Parathyroid adenoma (tissue), 2 donors: ENCODE measurements around the gene CDKL5.

Source experiments
- H2AFZ ChIP-seq: fragments of 300-600 bp; sonication (generic); one replicate; pipeline ENCODE4 v1.7.0; 2017; ENCODE audit warnings: antibody characterized with exemption, mild to moderate bottlenecking
- H3K27ac ChIP-seq: fragments of 300-600 bp; sonication (generic); one replicate; pipeline ENCODE4 v1.7.0; 2017
- H3K27me3 ChIP-seq: fragments of 300-600 bp; sonication (generic); one replicate; pipeline ENCODE4 v1.7.0; 2017; ENCODE audit warnings: low read length; ENCODE audit not compliant: control insufficient read depth, insufficient read depth
- H3K36me3 ChIP-seq: fragments of 300-600 bp; sonication (generic); one replicate; pipeline ENCODE4 v1.7.0; 2017; ENCODE audit warnings: low read length; ENCODE audit not compliant: control insufficient read depth, insufficient read depth
- H3K4me1 ChIP-seq: fragments of 300-600 bp; sonication (generic); one replicate; pipeline ENCODE4 v1.7.0; 2017; ENCODE audit warnings: control low read depth
- H3K4me2 ChIP-seq: fragments of 300-600 bp; sonication (generic); one replicate; pipeline ENCODE4 v1.7.0; 2017; ENCODE audit warnings: low read length
- H3K4me3 ChIP-seq: fragments of 300-600 bp; sonication (generic); one replicate; pipeline ENCODE4 v1.7.0; 2017; ENCODE audit warnings: low read depth, low read length
- H3K79me2 ChIP-seq: fragments of 300-600 bp; sonication (generic); one replicate; pipeline ENCODE4 v1.7.0; 2017; ENCODE audit warnings: control low read depth
- H3K9ac ChIP-seq: fragments of 300-600 bp; sonication (generic); one replicate; pipeline ENCODE4 v1.7.0; 2017; ENCODE audit warnings: mild to moderate bottlenecking
- H3K9me3 ChIP-seq: fragments of 300-600 bp; sonication (generic); one replicate; pipeline ENCODE4 v1.7.0; 2017; ENCODE audit warnings: low read length; ENCODE audit not compliant: control insufficient read depth
- TF ChIP-seq, protein P1 (sequence below): fragments of 300-600 bp; sonication (generic); IDR thresholded peaks from one replicate; pipeline ENCODE4 v1.7.0; 2017; ENCODE audit warnings: antibody characterized with exemption, mild to moderate bottlenecking
- donor health status: primary hyperparathyroidism.

Gene CDKL5

DNA sequence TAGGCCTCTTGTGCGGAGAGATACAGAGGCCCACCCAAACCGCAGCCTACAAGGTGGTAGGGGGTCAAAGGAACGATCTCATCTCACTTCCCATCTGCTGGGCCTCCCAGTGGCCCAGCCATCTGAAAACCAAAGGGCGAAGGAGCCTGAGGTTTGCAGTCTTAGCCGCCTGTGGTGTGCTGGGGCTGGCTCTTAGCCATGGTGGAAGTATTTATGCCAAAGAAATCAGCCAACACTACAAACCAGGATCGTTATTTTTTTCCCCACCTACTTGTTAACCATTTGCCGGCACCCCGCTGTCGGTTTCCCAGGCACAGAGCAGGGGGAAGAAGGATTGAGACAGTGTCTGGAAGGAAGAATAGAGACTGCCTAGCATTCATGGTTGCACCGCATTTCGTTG lies 30.9 kb upstream of the CDKL5 start:
- Histone ChIP-seq H3K4me1 (no peaks in the 10 kb centered on the region), H3K9ac (no peak overlapping the region), H3K4me3 (no peak overlapping the region), H3K9me3 (no peaks in the 10 kb centered on the region), H3K4me2 (no peak overlapping the region), H3K27ac (no peak overlapping the region), H2AFZ (no peak overlapping the region), H3K79me2 (no peaks in the 10 kb centered on the region), H3K27me3 (no peaks in the 10 kb centered on the region), H3K36me3 (no peaks in the 10 kb centered on the region)
- TF ChIP-seq, protein P1, sequence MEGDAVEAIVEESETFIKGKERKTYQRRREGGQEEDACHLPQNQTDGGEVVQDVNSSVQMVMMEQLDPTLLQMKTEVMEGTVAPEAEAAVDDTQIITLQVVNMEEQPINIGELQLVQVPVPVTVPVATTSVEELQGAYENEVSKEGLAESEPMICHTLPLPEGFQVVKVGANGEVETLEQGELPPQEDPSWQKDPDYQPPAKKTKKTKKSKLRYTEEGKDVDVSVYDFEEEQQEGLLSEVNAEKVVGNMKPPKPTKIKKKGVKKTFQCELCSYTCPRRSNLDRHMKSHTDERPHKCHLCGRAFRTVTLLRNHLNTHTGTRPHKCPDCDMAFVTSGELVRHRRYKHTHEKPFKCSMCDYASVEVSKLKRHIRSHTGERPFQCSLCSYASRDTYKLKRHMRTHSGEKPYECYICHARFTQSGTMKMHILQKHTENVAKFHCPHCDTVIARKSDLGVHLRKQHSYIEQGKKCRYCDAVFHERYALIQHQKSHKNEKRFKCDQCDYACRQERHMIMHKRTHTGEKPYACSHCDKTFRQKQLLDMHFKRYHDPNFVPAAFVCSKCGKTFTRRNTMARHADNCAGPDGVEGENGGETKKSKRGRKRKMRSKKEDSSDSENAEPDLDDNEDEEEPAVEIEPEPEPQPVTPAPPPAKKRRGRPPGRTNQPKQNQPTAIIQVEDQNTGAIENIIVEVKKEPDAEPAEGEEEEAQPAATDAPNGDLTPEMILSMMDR: no peak

- Histone ChIP-seq H3K4me3 (no peak overlapping the region), H3K9me3 (no peaks in the 10 kb centered on the region), H3K4me2 (no peak overlapping the region), H3K9ac (no peak overlapping the region), H2AFZ (no peak overlapping the region), H3K27me3 (no peaks in the 10 kb centered on the region), H3K27ac (no peak overlapping the region), H3K79me2 (no peaks in the 10 kb centered on the region), H3K36me3 (no peaks in the 10 kb centered on the region), H3K4me1 (no peaks in the 10 kb centered on the region)
- TF ChIP-seq, protein P1: no peak
Measured at GRCh38 chrX:18401848-18402213, 23.6 kb upstream of the CDKL5 start.

DNA sequence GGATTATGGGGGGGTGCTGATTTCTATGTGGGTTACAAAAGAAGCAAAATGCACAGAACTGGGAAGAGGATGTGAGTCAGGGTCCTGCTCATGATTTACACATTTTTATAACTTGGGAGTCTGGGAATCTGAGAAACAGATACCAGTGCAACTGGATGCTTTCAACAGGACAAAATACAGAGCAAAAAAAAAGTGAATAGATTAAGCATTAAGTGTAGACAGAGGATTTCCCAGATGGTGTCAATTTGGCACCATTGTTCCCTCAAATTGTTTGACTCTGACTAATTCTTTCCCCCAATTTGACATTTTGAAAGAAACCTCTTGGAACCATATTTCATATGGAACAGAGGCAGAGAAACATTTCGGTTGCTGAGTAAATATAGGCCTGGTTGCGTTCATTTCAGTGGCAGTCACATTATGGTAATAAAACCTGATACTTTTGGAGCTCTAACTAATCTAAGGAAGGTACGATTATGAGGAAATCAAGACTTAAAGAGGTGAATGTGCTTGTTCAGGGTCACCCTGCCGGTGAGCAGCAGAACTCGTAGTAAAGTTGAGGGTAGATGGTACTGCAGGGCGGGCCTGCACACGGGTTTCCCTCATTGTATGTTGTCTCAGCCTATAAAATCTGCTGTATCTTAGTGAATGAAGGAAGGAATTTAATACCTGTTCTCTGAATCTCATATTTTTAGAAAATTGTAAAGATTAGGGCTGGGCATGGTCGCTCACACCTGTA lies 18.7 kb upstream of the CDKL5 start:
- no peak overlapping the region for H2AFZ ChIP-seq
- H3K79me2 ChIP-seq: no peaks in the 10 kb centered on the region
- H3K36me3 ChIP-seq: no peaks in the 10 kb centered on the region
- no peaks in the 10 kb centered on the region for H3K9me3 ChIP-seq
- TF ChIP-seq, protein P1: no peak
- no peak overlapping the region for H3K4me2 ChIP-seq
- no peak overlapping the region for H3K4me3 ChIP-seq
- H3K9ac ChIP-seq: no peak overlapping the region
- H3K27me3 ChIP-seq: no peaks in the 10 kb centered on the region
- no peaks in the 10 kb centered on the region for H3K4me1 ChIP-seq
- H3K27ac ChIP-seq: no peak overlapping the region

- H2AFZ ChIP-seq: no peak overlapping the region
- no peak overlapping the region for H3K27ac ChIP-seq
- no peak overlapping the region for H3K9ac ChIP-seq
- no peak overlapping the region for H3K4me3 ChIP-seq
- no peaks in the 10 kb centered on the region for H3K79me2 ChIP-seq
- TF ChIP-seq, protein P1: peak; percentile 23
- H3K4me2 ChIP-seq: no peak overlapping the region
- no peaks in the 10 kb centered on the region for H3K36me3 ChIP-seq
- no peaks in the 10 kb centered on the region for H3K4me1 ChIP-seq
- no peaks in the 10 kb centered on the region for H3K9me3 ChIP-seq
- no peaks in the 10 kb centered on the region for H3K27me3 ChIP-seq
Measured at GRCh38 chrX:18410038-18410437, 15.4 kb upstream of the CDKL5 start.

DNA sequence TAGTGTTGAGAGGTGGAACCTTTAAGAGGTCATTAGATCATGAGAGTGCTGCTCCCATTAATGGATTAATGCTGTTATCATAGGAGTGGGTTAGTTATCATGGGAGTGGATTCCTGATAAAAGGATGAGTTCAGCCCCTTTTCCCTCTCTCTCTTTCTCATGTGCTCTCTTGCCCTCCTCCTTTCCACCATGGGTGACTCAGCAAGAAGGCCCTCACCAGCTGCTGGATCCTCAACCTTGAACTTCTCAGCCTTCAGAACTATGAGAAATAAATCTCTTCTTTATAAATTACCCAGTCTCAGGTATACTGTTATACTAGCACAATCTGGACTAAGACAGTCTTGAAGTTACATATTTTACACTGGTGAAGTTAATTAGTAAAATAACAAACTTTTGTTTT lies 10.0 kb upstream of the CDKL5 start:
- no peak overlapping the region for H3K4me3 ChIP-seq
- no peak overlapping the region for H3K4me2 ChIP-seq
- H3K9ac ChIP-seq: no peak overlapping the region

More for the DNA sequence above, 10.0 kb upstream of the CDKL5 start:
- Histone ChIP-seq H3K27me3 (no peaks in the 10 kb centered on the region), H3K4me1 (no peaks in the 10 kb centered on the region), H3K79me2 (no peaks in the 10 kb centered on the region), H3K27ac (no peak overlapping the region), H3K36me3 (no peaks in the 10 kb centered on the region), H3K9me3 (no peaks in the 10 kb centered on the region), H2AFZ (no peak overlapping the region)
- TF ChIP-seq, protein P1: no peak
